HG03432 (cell line): ENCODE data around the gene HOMER2.

ENCODE experiments used
- ATAC-seq: cut with Tn5 transposase; IDR thresholded peaks from one replicate; pipeline ENCODE4 v1.9.1; 2021; ENCODE audit warnings: mild to moderate bottlenecking, moderate library complexity; ENCODE audit not compliant: unreplicated experiment

HOMER2 gene

DNA sequence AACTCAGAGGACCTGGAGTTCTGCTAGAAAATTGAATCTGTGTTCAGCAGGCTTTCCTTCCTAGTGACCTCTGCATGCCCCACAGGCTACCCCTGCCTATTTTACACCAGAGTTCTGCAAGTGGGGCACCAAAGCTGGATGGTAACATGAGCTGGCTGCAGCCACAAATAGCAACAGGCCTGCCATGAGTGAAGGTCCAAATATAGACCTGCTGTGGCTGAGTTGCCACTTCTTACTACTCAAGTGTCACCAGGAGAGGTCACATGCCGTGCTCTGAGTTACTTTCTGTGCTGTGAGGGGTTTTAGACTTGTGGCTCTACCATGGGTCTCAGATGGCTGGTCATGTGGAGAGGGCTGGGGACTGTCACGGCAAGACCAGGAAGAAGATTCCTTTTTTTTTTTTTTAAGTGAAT lies 146.5 kb downstream of the HOMER2 start, which contains the start of gene FSD2:
FSD2 (minus strand) TSS at position 76 of the 413 bp plus-strand sequence. CDS start 18,679 bp downstream, outside the sequence.
- peak; percentile 67 for ATAC-seq

GRCh38 chr15:82804575-82804949 lies 148.0 kb downstream of the HOMER2 start:
- ATAC-seq = no peak

DNA sequence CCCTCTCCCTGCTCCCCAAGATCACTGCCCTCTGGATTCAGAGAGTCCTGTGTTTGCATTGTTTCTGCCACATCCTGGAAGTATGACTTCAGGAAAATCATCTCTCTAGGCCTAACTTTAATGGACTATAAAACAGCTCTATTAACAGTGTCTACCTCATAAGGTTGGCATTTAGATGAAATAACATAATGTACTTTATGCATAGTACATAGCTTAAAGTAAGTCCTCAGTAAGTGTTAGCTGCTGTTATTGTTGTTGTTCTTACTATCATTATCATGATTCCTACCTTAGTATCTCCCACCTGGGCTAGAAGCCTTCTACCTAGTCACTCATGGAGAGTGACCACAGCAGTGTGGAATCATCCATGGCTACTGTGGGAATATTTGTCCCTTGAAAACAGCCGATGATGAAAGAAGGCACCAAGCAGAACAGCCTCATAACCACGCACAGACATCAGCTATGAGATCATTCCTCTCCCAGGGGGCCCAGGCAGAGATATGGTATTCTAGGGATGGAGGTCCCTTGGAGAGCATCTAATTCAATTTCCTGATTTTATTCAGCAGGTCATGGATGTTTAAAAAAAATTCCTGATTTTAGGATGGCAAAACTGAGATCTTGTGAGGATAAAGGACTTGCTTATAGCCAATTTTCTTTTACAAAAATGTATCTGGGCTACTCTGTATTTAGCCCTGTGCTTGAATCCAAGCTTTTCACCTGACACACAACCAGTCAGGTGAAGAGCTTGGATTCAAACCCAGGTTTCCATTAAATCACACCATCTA lies 148.5 kb downstream of the HOMER2 start:
- ATAC-seq = no peak

- ATAC-seq = no peak
These were observed 150.0 kb downstream of the HOMER2 start for GRCh38 chr15:82802497-82802896.

DNA sequence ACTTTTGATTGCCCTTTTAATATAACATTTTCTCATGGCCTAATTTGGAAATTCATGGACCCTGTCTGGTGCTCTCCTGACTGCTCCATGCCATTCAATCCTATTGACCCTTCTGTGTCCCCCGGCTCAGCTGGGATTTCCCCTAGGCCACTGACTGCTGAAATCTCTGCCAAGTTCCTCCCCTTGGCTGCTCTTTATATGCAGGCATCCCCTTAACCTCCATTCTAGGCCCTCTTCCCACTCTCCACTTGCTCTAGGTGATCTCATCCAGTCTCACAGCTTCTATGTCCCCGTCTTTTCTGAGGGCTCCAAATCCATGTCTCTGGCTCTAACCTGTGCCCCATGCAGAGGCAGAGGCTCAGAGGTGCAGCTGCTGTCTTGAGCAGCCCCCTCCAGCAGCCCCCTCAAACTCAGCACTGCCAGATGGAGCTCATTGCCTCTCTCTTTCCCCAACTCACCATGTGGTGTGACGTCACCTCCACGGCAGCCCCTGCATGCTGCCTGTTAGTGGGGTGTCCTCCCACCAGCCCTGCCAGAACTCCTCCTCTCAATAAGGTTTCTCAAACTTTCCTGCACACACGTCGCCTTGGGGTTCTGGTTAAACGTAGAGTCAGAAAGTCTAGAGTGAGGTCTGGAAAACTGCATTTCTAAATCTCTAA lies 153.2 kb downstream of the HOMER2 start:
- ATAC-seq = no peak
